HG03135 (cell line): ENCODE results near the gene APBB2.
A peak's percentile ranks its signal among the peaks of the same experiment; 100 is the strongest.

Experiments
- ATAC-seq: cut with Tn5 transposase; IDR thresholded peaks from one replicate; pipeline ENCODE4 v1.9.1; 2021; ENCODE audit warnings: mild to moderate bottlenecking, moderate library complexity; ENCODE audit not compliant: unreplicated experiment

APBB2 gene

DNA sequence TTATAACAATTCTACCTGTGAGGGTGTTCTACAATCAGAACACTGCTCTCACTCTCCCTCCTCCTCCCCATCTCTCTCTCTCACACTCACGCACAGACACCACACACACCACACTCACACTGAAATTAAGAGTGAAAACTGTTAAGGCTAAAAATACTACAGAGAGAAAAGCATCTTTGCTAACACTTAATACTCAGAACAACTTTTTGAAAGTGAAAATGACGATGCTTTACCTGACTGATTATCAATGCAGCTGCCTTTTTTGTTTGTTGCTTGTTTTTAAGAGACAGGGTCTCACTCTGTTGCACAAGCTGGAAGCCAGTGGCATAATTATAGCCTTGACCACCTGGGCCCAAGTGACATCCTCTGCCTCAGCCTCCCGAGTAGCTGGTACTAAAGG, 222.4 kb downstream of the APBB2 start:
- ATAC-seq, result peak; percentile 53

DNA sequence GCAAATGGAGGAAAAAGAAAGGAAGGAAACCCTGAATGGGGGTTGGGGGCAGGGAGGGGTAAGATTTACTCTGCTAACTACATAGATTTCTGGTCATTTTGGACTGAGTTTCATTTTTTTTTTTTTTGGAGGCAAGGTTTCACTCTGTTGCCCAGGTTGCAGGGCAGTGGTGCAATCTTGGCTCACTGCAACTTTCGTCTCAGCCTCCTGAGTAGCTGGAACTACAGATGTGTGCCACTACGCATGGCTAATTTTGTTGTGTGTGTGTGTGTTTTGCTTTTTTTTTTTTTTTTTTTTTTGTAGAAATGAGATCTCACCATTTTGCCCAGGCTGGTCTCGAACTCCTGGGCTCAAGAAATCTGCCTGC, 223.5 kb downstream of the APBB2 start:
- no peak for ATAC-seq

DNA sequence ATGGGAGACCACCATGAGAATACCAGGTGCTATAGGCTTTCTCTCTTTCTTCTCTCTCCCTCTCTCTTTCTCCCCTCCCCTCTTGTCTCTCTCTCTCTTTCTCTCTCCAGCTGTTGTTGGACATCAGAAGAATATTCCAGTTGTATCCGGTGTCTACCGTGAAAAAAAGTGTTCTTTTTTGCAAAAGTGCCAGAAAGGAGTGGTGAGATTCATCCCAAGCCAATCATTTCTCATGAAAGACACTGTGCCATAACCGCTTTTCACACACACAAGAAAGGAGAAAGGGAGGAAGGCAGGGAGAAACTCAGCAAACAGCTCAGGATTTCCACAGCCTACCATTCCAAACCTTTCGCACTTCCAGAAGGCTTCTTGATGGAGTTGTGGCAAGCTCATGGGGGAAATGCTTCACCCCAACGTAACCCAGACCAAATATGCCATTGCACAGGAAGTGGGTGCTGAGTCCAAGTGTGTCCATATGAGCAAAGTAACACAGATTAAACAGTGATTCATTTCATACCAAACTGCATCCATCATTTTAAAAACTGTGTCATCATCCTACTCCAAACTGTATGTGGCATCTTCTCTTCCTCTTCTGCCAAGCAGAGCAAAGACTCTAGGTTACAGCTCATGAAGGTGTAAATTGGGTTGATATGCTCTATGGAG, 224.0 kb downstream of the APBB2 start:
- no peak for ATAC-seq

DNA sequence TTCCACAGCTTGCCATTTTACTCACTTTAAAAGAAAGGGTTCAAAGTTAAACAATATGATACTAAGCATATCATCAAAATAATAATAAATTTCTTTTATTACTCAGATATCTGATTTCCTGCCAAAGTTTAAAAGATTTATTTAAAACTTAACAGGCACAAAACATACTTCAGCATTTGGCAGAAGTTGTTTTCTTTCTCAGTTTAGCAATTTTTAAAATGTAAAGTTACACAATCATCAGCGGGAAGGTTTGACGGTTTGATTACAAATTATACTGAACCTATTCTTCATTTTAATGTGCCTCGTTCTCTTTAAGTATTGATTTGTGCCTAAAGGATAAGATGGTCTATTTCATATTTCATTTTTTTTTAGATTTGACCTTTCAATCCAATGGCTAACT, 227.2 kb downstream of the APBB2 start:
- no peak for ATAC-seq

DNA sequence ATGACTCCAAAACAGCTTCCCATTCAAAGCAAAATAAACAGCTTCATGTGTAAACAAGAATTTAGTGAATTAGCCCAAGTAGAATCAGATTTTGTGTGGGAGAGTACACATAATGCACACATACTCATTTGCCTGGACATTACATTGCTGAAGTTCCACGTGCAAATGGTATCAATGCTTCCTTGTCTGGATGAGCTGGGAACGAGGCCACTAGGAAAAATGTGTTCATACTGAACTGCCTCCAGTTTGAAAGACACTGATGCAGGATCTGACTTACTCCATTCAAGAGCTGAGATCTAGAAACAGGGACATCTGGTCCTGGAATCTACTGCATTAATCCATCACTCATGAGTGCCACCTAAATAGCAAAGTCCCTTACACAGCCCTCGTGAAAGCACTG, 228.0 kb downstream of the APBB2 start:
- no peak for ATAC-seq

DNA sequence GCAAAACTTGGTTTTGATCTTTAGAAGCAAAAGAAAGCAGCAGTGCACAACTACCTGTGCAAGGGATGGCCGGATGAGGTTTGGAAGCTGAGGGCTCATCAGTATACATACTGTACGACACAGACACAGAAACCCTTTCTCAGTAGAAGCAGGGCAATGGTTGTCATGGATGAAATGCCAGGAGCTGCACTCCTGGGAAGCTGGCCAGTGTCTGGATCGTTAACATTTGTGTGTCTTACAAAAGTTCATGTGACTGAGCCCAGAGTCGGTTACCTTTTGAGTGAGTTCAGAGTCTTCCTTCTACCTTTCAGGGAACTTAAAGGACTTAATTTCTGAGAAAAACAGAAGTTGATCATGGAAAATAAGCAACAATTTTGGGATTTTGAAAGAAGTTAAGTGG, 230.3 kb downstream of the APBB2 start:
- ATAC-seq, result no peak

- no peak for ATAC-seq
Observed at GRCh38 chr4:40980318-40980883, 233.9 kb downstream of the APBB2 start.

DNA sequence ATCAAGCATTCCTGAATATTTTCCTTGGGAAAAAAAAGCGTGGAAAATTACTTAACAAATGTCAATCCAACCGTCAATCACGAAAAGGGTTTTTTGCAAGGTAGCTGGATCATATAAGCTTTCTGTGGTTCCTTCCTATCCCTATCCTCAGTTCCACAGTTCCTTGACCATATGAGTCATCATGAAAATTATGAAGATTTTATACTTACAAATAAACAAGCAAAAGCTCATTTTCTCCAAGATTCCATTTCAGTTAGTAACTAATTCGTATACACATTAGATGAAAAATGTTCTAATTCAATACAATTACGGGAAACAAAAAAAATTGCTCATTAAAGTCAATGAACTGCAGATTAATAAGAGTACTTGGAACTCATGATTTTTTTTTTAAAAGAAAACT, 235.8 kb downstream of the APBB2 start:
- no peak for ATAC-seq

- no peak for ATAC-seq
Observed at GRCh38 chr4:40976343-40976742, 238.0 kb downstream of the APBB2 start.

GRCh38 chr4:40972722-40973121, 241.6 kb downstream of the APBB2 start:
- no peak for ATAC-seq

GRCh38 chr4:40971338-40971737, 243.0 kb downstream of the APBB2 start:
- ATAC-seq, result no peak

DNA sequence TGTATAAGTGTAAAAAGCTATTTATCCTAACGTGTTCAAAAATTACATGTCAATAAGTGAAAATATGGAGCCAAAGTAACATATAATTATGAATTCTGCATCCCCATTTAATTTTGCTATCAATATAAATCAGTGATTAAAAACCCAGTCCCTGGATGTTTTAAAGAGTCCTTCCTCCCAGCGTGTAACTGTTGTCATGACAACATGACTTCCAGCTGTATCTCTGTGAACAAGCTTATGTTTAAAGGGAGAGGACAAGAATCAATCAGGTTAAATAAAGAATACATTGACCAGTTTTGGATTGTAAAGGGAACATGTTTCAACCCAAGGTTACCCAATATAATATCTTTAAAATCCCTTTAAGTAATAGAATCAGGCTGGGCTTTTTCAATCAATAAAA, 244.8 kb downstream of the APBB2 start:
- ATAC-seq, result no peak

- no peak for ATAC-seq
Observed at GRCh38 chr4:40967550-40967949, 246.8 kb downstream of the APBB2 start.

DNA sequence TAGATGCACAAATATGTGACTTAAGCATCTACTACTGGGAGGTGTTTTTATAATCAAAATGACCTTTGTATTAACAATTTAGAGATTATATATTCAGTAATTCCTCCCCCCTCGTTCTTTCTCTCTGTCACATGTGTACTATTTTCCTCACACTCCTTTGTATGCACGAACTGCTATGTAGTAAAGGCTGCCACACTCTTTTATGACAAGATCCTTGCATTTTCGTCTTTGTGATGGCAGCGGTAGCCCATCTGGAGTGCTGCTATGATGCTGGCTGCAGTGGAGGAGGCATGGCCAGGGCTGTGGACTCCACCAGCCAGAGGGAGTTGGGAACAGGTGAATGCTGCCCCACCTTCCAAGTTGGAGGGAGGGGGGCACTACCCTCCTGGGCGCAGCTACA, 248.3 kb downstream of the APBB2 start:
- no peak for ATAC-seq

DNA sequence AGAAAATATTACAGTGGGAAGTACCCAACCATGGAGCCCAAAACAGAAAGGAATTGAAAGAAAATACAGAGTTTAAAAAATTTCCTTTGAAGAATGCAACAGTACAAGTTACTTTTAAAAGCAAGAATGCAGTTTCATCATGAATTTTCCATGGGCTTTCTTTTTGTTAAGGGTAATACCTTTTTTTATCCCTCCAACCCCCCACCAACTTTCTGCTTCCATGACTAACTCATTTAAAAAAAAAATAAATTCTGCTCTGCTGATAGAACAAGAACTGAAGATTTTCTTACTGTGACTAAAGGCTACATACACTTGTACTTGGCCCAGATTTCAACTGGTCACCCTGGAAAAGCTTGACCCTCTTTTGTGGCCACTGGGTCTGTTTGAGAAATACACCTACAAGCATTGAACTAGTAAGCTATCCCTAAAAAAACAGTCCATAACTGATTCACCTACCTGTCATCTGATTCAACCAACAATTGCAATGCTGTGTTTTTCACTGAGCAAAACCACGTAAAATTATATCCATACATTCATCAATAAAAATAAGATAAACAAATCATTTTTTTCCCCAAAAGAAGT, 250.4 kb downstream of the APBB2 start:
- no peak for ATAC-seq

GRCh38 chr4:40962551-40963180, 251.7 kb downstream of the APBB2 start:
- no peak for ATAC-seq

GRCh38 chr4:40960941-40961340, 253.4 kb downstream of the APBB2 start:
- ATAC-seq, result no peak

DNA sequence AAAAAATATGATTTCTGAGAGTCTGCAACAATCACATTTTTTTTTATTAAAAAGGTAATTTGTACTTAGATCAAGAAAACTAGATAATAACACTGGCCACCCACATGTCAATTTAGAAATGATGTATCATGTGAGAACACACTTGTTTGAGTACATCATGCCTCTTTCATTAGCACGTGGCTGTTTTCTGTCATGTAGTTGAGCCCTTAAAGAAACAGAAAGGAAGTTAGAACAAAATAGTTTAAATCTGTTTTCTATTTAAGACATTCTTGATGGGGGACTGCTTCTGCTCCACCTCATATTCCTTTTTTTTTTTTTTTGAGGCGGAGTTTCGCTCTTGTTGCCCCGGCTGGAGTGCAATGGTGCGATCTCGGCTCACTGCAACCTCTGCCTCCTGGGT, 257.1 kb downstream of the APBB2 start:
- no peak for ATAC-seq

DNA sequence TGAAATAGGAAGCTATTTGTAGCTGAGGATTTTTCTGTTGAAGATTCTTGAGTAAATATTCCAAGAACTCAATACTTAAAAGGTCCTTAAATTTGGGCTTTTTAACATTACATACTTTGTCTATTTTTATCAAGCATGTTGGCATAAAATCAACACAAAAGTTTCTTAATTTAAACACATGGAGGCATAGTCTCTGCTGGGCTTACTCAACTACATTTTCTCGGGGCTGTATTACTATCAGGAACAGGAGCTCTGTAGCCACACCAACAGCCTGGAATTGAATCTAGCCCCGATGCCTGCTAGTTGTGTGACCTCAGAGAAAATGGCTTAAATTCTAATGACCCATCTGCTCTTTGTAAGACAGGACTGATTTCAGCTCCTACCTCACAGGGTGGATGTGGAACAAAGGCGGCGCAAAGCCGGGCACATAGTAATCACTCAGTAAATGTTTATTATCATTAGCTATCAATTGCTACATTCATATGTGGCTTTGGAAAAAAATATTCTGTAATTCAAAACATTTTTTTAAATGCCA, 257.6 kb downstream of the APBB2 start:
- no peak for ATAC-seq

GRCh38 chr4:40954088-40954668, 260.2 kb downstream of the APBB2 start:
- ATAC-seq, result no peak

GRCh38 chr4:40953283-40954087, 260.9 kb downstream of the APBB2 start:
- ATAC-seq, result no peak
